GM18511 (cell line): ENCODE measurements around the gene PGM5.
A peak's percentile ranks its signal among the peaks of the same experiment; 100 is the strongest.

Source experiments
- ATAC-seq: cut with Tn5 transposase; IDR thresholded peaks from one replicate; pipeline ENCODE4 v1.9.1; 2021; ENCODE audit warnings: mild to moderate bottlenecking, moderate library complexity; ENCODE audit not compliant: unreplicated experiment

Gene PGM5

DNA sequence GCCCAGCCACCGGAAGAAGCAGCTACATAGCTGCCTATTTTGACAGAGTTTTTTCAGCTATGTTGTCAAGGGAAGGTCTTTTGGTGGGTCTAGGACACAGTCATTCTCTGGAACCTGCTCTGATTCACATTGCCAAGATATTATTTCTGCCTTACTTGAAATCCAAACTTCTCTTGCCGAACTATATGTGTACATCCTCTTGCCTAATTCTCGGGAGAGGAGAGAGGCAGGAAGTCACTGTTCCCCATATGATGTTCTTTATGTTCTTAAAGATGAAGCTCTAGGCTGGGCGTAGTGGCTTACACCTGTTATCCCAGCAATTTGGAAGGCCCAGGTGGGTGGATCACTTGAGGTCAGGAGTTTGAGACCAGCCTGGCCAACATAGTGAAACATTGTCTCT, 175.7 kb downstream of the PGM5 start:
- ATAC-seq: no peak

DNA sequence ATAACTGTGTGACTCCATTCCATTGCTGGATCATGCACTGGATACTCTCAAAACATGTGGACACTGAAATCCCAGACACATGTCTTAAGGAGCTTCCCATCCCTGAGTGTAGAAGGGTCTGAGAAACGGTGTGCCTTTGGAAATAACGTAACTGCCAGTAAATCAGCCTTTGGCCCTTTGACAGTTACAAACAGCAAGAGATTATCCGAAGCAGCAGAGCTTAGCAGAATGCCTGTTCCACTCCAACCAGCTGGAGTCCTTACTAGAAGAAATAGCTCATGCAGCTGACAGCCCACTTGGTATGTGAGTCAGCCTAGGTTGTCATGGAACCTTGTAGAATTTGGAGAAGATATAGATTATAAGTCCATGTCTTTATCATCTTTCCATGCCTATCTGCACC, 177.3 kb downstream of the PGM5 start:
- no peak for ATAC-seq

DNA sequence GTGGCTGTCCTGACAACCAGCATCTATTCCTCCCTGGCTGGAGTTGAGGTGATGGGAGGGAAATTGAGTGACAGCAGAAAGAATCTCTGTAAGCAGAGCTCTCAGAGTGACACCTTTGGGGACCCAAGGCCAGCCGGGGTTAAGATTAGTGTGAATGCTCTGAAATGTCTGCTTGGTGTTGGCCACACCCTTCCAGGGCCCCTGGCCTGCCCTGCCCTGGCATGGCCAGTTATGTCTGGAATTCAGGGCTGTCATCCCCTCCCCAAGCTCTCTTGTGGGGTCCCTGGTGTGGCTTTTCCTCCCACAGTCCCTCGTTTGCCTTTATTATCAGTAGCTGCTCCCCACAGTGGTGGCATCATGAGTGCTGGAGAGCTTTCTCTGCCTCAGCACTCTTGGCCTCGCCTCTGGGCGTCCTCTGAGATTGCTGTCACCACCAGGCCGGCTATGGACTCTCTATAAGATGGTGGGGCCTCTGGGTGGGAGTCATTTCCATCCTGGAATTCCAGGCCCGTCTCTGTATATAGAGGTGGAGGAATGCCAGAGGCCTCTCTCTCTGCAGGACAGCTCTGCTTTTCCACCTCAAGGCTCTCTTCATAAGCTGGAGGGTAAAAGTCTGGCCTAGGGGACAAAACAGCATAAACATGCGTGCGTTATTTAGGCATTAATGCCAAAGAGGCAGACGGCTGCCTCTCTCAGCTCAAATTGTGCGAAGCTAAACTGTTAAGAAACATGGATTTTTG, 180.6 kb downstream of the PGM5 start:
- ATAC-seq: no peak

DNA sequence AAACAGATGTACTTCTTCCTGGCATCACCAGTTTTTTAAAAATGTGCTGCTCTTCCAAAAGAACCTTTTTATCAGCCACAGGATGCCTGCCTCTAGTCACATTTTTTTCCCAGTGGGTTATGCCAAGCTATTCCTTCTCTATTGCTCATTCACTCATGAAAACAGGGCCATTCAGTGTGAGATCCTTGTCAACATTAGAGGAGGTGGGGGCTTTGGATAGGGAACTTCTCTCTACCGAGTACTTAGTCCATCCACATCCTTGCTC, 181.1 kb downstream of the PGM5 start:
- no peak for ATAC-seq

DNA sequence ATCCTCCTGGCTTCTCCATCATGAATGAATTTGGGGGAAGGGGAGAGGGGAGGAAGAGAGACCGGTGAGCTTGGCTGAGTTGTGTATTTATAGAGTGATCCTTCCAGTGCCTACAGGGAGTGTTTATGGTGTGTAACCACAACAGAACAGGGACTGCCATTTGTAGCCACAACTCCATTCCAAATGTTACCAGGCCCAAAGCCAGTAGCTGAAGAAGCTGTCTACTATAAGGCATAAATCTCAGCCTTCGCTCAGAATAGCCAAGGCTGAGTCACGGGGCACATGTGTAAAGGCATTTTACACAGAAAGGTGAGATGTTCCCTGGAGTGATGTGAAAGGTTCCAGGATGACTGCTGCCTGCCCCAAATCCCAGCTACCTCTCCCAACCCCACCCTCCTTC, 181.8 kb downstream of the PGM5 start:
- ATAC-seq: no peak

DNA sequence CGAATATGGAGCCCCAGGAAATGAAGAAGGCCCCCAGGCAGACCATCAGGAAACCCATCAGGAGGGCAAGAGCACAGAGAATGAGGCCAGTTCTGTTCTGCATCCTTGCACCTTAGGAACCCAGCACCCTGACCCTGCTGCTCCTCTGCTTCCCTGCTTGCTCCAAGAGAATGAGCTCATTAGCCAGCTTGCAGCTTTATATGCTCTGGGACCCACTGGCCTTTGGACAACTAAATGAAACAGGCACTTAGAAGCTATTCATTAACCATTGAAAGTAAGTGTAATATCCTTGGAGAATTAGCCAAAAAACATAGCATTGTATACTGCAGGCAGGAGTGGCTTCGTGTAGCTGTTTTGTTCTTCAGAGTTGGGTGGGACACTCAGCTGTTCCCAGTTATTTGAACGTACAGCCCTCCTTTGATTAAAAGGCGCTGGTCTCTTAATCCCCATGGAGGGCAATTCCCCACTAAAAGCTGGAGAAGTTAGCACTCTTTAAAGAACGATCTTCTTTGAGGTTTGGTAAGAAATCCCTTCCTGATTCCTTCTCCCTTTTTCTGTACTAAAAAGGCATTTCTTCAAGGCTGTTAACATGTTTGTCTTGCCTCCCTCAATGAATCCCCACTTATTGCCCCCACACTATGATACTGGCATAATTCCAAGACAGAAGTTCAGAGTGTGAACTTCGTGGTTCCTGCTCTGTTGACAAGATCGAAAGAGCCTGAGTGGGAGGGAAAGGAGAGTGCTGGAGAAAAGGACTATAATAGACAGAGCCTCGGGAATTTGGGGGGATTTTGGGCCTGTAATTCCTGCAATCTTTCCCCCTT, 184.5 kb downstream of the PGM5 start, which contains the start of gene TMEM252:
TMEM252 (minus strand) TSS at position 172 of the 824 bp plus-strand sequence; CDS start at position 103, 69 bp downstream.
- no peak for ATAC-seq

DNA sequence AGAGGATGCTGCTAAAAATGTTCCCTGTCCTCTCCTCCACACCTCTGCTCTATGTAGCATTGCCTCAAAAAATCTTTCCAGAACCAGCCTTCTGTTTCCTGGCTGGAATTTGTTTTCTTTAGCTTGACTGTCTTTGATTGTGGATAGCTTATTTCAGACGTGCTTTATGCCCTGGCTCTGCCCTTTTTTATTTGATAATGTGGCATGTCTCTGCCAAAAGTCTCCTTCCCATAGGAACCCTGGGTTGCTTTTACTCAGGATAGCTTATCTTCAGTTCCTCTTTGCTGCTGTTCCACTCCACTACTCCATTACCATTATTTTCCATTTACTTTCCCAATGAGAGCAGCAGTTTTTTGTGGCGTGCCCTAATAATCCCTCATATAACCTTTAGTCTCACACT, 185.2 kb downstream of the PGM5 start:
- ATAC-seq: no peak

DNA sequence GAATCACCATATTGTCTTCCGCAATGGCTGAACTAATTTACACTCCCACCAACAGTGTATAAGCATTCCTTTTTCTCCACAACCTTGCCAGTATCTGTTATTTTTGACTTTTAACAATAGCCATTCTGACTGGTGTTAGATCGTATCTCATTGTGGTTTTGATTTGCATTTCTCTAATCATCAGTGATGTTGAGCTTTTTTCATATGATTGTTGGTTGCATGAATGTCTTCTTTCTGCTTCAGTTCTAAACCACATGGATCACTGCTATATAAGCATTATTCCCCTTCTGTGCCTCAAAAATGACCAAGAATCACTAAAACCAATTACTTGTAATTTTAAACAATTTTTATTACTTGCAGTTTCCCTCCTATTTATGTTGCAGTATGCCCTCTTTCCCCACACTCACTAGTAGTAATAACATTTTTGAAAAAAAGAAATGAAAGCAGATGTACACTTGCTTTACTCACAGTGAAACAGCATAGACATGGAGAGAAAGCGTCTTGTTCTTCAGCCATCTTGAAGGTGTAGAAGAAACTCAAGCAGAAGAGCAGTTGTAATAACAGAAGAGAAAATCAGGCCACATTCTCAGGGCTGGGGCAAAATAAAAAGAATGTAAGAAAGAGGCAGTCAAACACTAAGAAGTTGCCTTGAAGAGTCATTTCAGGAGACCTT, 188.8 kb downstream of the PGM5 start:
- peak; percentile 37 for ATAC-seq

DNA sequence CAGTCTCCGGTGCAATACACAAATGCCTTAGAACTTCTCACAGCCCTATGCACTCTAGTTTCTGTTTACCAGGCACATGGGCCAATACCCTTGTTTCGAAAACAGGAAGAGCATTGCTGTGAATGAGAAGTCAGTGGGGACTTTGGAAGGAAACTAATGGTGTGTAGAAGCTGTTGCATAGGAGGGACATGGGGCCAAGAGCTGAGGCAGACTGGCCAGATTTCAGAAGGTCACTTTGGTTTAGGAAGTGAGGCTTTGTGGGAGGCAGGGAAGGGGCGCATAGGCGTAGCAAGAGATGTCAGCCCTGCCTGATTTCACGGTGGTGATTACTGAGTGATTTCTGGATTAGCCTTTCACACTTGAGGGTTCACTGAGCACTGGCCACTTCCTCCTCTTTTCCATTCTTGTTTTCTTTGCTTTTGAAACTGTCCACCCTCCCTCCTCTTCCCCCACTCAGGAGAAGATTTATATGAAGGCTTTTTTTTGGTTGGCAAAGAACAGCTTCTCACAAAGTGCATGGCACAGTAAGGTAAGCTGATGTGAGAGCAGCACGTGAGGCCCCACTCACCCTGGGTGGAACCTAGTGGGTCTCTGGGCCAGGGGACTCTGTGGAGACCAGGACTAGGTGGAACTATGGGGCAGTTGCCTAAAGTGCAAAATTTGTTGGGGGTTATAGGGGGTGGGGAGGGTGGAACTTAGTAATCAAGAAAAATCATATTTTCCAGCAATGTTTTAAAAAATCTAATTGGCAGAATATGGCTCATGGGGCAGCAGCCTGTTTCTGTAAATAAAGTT, 190.4 kb downstream of the PGM5 start:
- ATAC-seq: peak; percentile 83

DNA sequence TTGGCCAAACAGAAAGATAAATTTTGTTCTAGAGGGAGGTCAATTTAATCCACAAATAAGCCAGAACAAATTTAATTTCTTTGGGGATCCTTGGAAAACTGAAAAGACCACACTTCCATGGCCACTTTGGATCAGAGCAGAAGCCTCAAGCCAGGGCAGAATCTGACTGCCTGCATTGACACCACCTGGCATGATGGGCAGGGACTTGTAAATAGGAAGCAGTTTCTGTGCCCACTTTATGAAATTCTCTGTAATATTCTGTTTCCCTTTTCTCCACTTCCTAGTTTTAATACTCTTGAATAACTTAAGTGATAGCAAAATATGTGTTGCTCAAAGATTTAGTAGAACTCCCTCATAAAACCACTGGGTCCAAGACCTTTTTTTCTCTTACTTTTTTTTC, 191.0 kb downstream of the PGM5 start:
- no peak for ATAC-seq

DNA sequence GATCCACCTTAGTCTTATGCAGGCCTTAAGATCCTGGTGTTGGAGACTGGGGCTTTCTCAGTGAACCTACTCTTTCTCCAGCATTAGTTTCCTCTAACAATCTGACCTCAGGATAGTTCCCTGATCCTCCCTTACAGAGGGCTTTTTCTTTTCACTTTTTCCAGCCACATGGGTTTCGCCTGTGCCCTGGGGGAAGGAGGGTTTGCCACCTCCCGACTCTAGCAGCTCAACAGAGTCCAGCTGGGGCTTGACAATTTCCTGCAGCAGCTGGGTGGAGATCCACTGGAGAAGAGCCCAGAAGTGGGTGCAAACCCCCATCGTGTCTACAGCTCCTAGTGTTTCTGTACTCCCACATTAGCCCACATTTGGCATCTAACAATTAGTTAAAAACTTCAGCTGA, 191.8 kb downstream of the PGM5 start:
- no peak for ATAC-seq

DNA sequence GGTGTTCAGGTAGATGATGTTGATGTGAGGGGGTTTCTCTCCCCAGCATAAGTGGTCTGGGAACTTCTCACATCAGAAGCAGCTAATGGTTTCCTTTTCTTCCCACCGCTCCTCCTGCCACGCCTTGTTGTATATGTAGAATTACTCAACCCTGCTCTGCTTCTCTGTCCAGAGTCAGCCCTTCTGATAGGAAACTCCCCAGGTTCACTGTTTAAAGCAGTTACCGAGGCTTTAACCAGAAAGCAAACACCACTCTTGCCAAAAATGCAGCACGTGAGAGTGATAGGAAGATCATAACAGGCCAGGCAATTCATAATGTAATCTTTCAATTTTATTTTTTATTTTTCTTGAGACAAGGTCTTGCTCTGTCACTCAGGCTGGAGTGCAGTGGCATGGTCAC, 194.8 kb downstream of the PGM5 start:
- no peak for ATAC-seq

DNA sequence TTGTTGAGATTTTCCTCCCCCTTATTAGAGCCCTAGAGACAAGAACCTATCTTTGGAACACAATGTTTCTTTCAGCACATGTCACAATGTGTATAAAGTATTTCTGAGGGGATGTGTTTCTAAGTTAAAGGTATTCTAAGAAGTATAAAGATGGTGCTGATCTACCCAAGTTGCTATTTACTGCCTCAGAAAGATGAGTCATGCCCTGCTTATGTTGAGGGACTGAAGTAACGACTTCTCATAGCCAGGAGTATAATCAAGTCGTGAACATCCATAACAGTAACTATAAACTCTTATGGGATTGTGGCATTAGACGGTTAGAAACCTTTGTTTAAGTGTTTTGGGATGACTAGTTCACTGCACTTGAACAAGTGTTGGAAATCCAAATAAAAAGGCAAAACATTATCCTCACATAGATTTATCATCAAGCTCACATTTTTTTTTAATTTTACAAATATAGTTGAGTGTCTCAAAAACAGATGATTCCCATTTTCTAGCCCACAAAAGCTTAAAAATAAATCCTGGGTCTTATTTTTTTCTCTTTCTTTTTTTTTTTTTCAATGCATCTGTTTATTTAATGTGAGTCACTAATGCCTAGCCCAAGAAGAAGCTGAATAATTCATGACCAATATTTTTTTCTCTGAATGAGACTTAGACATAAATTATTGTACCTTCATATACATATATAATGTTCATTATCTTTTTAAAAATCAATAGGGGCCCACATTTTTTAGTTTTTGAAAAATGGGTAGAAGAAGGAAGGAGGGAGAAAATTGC, 196.5 kb downstream of the PGM5 start:
- no peak for ATAC-seq

DNA sequence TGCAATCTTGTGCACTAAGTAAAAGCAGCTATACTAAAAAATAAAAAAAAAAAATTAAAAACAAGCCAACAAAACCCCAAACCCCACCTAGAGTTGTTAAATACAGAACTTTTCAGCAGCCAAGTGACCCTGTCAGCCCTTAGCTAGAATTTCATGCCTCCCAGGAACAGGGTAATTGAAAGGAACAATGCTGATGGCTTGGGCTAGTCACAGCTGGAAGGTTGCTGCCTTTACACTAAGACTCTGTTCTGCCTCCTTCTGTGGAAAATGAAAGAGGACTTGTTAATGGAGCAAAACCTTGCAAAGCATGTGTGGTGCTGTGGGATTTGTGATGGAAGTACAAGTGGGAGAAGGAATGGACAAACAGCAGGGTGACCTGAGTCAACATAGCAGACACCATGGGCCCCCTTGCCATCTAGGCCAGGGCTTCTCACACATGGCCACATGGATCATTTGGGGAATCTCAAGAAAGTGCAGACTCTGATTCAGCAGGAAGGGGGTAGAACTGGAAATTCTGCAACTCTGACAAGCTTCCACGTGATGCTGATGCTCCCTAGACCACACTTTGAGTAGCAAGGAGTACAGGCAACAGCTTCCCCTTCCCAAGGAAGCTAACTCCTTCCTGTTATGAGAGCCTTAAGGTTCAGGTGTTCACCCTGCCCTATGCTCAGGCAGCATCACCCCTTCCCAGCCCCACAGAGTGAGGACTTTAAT, 199.2 kb downstream of the PGM5 start:
- no peak for ATAC-seq

DNA sequence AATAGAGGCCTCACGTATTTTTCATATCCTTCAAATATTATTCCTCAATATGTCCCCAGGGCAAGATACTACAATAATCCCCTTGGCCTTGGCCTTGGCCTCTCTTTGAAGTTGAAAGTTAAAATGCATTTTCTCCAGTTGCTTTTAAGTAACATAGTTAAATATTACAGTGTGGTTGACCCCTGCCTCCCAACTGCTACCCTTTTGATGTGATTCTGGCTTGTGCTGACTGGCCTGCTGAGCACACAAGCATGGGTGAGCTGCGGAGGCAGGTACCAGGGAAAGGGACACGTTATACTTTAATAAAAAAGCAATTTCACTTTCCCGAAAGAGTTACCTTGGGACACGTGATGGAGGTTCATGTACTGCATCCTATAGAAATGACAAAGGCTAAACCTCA, 202.1 kb downstream of the PGM5 start:
- no peak for ATAC-seq

DNA sequence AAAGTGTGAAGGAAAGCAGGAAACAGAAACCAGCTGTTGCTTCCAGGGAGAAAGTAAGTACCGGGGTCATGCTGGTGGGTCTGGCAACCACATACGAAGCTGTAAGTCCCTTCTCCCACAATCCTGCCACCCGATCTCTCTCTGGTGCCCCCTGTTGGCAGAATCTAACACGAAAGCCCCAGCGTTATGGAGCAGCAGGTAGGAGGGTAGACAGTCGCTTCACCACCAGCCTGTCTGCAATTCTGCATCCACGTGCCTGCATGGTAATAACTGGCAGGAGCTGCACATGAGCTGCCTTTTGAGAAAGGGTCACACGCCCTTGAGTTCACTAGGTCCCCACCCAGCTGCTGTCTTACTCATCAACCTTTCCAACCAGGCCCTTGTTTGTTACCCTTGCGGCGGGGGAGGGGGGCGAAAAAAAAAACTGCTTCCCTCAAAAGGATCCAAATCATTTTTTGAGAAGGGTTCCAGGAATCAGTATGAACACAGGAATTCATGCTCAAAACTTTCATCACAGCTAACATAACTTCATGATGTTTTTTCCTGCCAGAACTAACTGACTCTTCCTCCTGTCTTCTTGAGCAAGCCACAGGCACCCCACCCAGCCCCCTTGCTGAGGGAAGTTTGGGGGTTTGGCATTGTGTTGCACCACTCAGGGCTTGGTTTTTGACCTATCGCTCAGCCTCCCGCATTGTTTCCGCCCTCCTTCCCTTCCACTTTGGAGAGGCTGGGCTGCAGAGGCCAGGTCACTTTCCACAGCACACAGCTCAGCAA, 203.8 kb downstream of the PGM5 start:
- peak; percentile 71 for ATAC-seq

DNA sequence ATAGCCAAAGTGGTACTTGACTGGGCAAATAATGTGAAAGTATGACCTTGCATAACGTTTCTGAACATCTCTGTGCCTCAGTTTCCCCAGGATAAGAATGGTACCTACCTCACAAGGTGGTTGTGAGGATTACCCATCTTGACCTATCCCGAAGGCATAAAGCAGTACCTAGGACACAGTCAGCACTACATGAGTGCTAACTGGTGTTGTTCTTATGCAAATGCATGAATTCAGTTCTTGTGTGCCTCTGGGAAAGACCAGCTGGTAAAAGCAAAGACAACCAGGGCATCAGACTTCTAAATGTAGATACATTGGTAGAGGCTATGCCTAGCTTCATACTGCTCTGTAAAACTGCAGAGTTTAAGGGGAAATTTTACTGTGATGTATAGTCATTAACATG, 206.1 kb downstream of the PGM5 start:
- ATAC-seq: no peak

DNA sequence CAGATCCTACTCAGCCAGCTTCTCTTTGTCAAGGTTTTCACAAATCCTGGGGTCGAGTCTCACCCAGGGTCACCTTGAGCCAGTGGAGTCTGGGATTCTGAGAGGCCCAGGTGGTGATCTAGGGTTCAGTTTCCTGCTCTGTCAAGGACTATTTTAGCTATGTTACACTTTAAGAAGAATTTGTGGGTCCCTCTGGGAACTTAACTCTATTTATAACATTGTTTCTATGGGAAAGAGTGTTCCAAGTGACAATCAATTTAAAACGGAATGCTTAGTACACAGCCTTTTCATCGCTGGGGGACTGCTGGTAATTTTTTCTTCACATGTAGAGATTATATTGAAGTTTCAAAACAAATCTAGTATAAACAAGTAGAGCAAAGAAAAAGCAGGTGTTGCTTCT, 211.2 kb downstream of the PGM5 start:
- no peak for ATAC-seq

DNA sequence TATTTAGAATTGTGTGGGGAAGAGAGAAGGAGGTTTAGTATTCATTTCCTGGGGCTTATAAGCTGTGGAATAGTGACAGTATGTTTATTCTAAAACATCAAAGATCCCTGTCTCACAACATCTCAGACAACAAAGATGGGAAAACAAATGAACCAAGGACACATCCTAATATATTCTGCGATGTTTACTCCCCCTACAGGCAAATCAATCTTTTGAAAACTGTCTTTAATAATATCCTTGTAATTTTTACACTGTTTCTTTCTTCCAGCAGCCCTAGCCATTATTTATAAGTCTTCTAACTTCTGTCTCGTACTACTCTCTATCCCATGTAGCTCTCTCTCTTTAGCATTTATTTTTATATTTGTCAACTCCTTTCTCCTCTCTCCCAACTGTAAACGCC, 217.7 kb downstream of the PGM5 start:
- ATAC-seq: no peak
